ENCODE results near the gene TRIM34.
"Not testable (repeated sequence)": the region's sequence is repeated elsewhere in the genome, so short reads cannot be mapped to it uniquely, and the experiment has no call there.

DNA sequence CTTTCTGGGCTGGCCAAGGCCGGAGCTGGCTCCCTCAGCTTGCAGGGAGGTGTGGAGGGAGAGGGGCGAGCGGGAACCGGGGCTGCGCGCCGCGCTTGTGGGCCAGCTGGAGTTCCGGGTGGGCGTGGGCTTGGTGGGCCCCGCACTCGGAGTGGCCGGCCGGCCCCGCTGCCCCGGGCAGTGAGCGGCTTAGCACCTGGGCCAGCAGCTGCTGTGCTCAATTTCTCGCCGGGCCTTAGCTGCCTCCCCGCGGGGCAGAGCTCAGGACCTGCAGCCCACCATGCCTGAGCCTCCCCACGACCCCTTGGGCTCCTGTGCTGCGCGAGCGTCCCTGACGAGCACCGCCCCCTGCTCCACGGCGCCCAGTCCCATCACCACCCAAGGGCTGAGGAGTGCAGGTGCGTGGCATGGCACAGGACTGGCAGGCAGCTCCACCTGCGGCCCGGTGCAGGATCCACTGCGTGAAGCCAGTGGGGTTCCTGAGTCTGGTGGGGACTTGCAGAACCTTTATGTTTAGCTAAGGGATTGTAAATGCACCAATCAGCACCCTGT, 58.2 kb downstream of the TRIM34 start:
- TF ChIP-seq, protein P1, sequence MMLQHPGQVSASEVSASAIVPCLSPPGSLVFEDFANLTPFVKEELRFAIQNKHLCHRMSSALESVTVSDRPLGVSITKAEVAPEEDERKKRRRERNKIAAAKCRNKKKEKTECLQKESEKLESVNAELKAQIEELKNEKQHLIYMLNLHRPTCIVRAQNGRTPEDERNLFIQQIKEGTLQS (IDR thresholded peaks at IDR 0.05): not testable (repeated sequence)
- TF ChIP-seq SP1 (IDR thresholded peaks at IDR 0.05); GABPA (IDR thresholded peaks at IDR 0.05 in 1 of 2, conservative IDR thresholded peaks at IDR 0.05 in 1 of 2); TAF1 (conservative IDR thresholded peaks at IDR 0.05); NR2F2 (IDR thresholded peaks at IDR 0.05); RAD21 (IDR thresholded peaks at IDR 0.05); MAX (IDR thresholded peaks at IDR 0.05); FOXA1 (IDR thresholded peaks at IDR 0.05); EGR1 (IDR thresholded peaks at IDR 0.05; ENCODE audit: low read depth in 2 of 2); JUND (IDR thresholded peaks at IDR 0.05): not testable (repeated sequence)
- TF ChIP-seq, protein P2, sequence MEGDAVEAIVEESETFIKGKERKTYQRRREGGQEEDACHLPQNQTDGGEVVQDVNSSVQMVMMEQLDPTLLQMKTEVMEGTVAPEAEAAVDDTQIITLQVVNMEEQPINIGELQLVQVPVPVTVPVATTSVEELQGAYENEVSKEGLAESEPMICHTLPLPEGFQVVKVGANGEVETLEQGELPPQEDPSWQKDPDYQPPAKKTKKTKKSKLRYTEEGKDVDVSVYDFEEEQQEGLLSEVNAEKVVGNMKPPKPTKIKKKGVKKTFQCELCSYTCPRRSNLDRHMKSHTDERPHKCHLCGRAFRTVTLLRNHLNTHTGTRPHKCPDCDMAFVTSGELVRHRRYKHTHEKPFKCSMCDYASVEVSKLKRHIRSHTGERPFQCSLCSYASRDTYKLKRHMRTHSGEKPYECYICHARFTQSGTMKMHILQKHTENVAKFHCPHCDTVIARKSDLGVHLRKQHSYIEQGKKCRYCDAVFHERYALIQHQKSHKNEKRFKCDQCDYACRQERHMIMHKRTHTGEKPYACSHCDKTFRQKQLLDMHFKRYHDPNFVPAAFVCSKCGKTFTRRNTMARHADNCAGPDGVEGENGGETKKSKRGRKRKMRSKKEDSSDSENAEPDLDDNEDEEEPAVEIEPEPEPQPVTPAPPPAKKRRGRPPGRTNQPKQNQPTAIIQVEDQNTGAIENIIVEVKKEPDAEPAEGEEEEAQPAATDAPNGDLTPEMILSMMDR (IDR thresholded peaks at IDR 0.05; ENCODE audit: low read depth, low read length, missing input control): not testable (repeated sequence)
- TF ChIP-seq, protein P3, sequence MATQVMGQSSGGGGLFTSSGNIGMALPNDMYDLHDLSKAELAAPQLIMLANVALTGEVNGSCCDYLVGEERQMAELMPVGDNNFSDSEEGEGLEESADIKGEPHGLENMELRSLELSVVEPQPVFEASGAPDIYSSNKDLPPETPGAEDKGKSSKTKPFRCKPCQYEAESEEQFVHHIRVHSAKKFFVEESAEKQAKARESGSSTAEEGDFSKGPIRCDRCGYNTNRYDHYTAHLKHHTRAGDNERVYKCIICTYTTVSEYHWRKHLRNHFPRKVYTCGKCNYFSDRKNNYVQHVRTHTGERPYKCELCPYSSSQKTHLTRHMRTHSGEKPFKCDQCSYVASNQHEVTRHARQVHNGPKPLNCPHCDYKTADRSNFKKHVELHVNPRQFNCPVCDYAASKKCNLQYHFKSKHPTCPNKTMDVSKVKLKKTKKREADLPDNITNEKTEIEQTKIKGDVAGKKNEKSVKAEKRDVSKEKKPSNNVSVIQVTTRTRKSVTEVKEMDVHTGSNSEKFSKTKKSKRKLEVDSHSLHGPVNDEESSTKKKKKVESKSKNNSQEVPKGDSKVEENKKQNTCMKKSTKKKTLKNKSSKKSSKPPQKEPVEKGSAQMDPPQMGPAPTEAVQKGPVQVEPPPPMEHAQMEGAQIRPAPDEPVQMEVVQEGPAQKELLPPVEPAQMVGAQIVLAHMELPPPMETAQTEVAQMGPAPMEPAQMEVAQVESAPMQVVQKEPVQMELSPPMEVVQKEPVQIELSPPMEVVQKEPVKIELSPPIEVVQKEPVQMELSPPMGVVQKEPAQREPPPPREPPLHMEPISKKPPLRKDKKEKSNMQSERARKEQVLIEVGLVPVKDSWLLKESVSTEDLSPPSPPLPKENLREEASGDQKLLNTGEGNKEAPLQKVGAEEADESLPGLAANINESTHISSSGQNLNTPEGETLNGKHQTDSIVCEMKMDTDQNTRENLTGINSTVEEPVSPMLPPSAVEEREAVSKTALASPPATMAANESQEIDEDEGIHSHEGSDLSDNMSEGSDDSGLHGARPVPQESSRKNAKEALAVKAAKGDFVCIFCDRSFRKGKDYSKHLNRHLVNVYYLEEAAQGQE (IDR thresholded peaks at IDR 0.05): not testable (repeated sequence)
- TF ChIP-seq, protein P4, sequence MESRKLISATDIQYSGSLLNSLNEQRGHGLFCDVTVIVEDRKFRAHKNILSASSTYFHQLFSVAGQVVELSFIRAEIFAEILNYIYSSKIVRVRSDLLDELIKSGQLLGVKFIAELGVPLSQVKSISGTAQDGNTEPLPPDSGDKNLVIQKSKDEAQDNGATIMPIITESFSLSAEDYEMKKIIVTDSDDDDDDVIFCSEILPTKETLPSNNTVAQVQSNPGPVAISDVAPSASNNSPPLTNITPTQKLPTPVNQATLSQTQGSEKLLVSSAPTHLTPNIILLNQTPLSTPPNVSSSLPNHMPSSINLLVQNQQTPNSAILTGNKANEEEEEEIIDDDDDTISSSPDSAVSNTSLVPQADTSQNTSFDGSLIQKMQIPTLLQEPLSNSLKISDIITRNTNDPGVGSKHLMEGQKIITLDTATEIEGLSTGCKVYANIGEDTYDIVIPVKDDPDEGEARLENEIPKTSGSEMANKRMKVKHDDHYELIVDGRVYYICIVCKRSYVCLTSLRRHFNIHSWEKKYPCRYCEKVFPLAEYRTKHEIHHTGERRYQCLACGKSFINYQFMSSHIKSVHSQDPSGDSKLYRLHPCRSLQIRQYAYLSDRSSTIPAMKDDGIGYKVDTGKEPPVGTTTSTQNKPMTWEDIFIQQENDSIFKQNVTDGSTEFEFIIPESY (IDR thresholded peaks at IDR 0.05): not testable (repeated sequence)

Data from liver (tissue), 3 donors.